ENCODE results near the gene CTPS2. TPM values are rescaled to one million over a fixed set of nuclear protein-coding genes. Genes with fewer than 3 reads are reported as not detected.

The CTPS2 gene
- total and polyA plus RNA-seq, 2 donors (not counting 3 experiments of a cell fraction or from before 2014, with no cell fraction given): 7.4 to 15.7 TPM

GRCh38 chrX:16589211-16589610 is 123.3 kb downstream of the CTPS2 start:
- BruUV-seq (replicated peaks): no TSS peak
- Histone ChIP-seq H3K9ac (replicated peaks; ENCODE audit: extremely low read depth, insufficient read depth, low read length) (no peak overlapping the region), H3K4me2 (ENCODE audit: insufficient read depth, low read length) (no peak overlapping the region), H3K4me1 (ENCODE audit: control insufficient read depth, extremely low read depth, insufficient read depth, low read length) (peaks cover 12% of the 10 kb centered on the region), H3K9me1 (replicated peaks; ENCODE audit: control insufficient read depth, extremely low read depth, insufficient read depth, low read length) (no peaks in the 10 kb centered on the region), H3K36me3 (ENCODE audit: control insufficient read depth in 2 of 2, extremely low read depth in 1 of 2, insufficient read depth in 2 of 2, low read length in 2 of 2) (no peaks in the 10 kb centered on the region), H4K20me1 (replicated peaks; ENCODE audit: control insufficient read depth, extremely low read depth, insufficient read depth, low read length) (no peaks in the 10 kb centered on the region), H3K79me2 (ENCODE audit: control insufficient read depth, insufficient read depth, low read length) (no peaks in the 10 kb centered on the region), H3K27me3 (ENCODE audit: control insufficient read depth in 2 of 2, insufficient read depth in 2 of 2, low read length in 2 of 2) (no peaks in the 10 kb centered on the region), H2AFZ (ENCODE audit: low read depth, low read length) (no peak overlapping the region), H3K4me3 (replicated peaks in 1 of 3; ENCODE audit: insufficient read depth in 1 of 3, low read depth in 1 of 3, low read length in 3 of 3) (no peak overlapping the region), H3K27ac (ENCODE audit: insufficient read depth, low read depth, low read length) (no peak overlapping the region), H3K9me3 (replicated peaks; ENCODE audit: control insufficient read depth, insufficient read depth, low read length) (no peaks in the 10 kb centered on the region)
- FAIRE-seq: peak; percentile 81
- ChIA-PET POLR2A (no interaction called here), CTCF (interaction anchor here (1.0 to 1.1 kb wide), 2 partner anchors 16 to 144 kb away, joined by 3 read pairs; no protein-coding TSS in a partner anchor)
- dilution Hi-C loops (cut with MboI; ENCODE audit: extremely low pct_ligation_motif_present, low sequenced_read_pairs) (no loop called here), intact Hi-C loops (cut with micrococcal nuclease) (loop anchor here (10.0 kb wide), 1 partner anchor 104 kb away; no protein-coding TSS in a partner anchor)
- TF ChIP-seq FOS (IDR thresholded peaks at IDR 0.05; ENCODE audit: borderline replicate concordance, insufficient read depth, low read length) (peak; percentile 29), EZH2 (IDR thresholded peaks at IDR 0.05; ENCODE audit: borderline replicate concordance, low read depth, low read length, severe bottlenecking) (no peak)
- TF ChIP-seq, protein P1, sequence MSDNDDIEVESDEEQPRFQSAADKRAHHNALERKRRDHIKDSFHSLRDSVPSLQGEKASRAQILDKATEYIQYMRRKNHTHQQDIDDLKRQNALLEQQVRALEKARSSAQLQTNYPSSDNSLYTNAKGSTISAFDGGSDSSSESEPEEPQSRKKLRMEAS (IDR thresholded peaks at IDR 0.05; ENCODE audit: insufficient read depth, insufficient read length): no peak
- peak; percentile 74 for DNase-seq (ENCODE audit: low read depth, low spot score)

GRCh38 chrX:16588266-16588665 is 124.2 kb downstream of the CTPS2 start:
- no peak for TF ChIP-seq POLR2AphosphoS5 (IDR thresholded peaks at IDR 0.05; ENCODE audit: insufficient read depth, low read depth, low read length)
- no peak for TF ChIP-seq POLR2A (IDR thresholded peaks at IDR 0.05; ENCODE audit: low read depth, low read length)
- no peak for TF ChIP-seq EZH2 (IDR thresholded peaks at IDR 0.05; ENCODE audit: borderline replicate concordance, low read depth, low read length, severe bottlenecking)
- no peak for TF ChIP-seq GATA2 (IDR thresholded peaks at IDR 0.05; ENCODE audit: insufficient read depth, insufficient read length, low read depth, low read length)
- dilution Hi-C loops (cut with MboI; ENCODE audit: extremely low pct_ligation_motif_present, low sequenced_read_pairs) (no loop called here), intact Hi-C loops (cut with micrococcal nuclease) (loop anchor here (10.0 kb wide), 1 partner anchor 103 kb away; no protein-coding TSS in a partner anchor)
- DNase-seq (ENCODE audit: low read depth, low spot score): no peak
- H3K4me1 ChIP-seq (ENCODE audit: control insufficient read depth, extremely low read depth, insufficient read depth, low read length): peaks cover 3% of the 10 kb centered on the region
- FAIRE-seq: no peak
- H3K4me3 ChIP-seq (replicated peaks in 1 of 3; ENCODE audit: insufficient read depth in 1 of 3, low read depth in 1 of 3, low read length in 3 of 3): no peak overlapping the region
- no peaks in the 10 kb centered on the region for H4K20me1 ChIP-seq (replicated peaks; ENCODE audit: control insufficient read depth, extremely low read depth, insufficient read depth, low read length)
- no peak overlapping the region for H3K27ac ChIP-seq (ENCODE audit: insufficient read depth, low read depth, low read length)
- BruUV-seq (replicated peaks): no TSS peak
- no peaks in the 10 kb centered on the region for H3K79me2 ChIP-seq (ENCODE audit: control insufficient read depth, insufficient read depth, low read length)
- H3K9me3 ChIP-seq (replicated peaks; ENCODE audit: control insufficient read depth, insufficient read depth, low read length): no peaks in the 10 kb centered on the region
- H3K36me3 ChIP-seq (ENCODE audit: control insufficient read depth in 2 of 2, extremely low read depth in 1 of 2, insufficient read depth in 2 of 2, low read length in 2 of 2): no peaks in the 10 kb centered on the region
- H2AFZ ChIP-seq (ENCODE audit: low read depth, low read length): no peak overlapping the region
- no peak overlapping the region for H3K9ac ChIP-seq (replicated peaks; ENCODE audit: extremely low read depth, insufficient read depth, low read length)
- H3K9me1 ChIP-seq (replicated peaks; ENCODE audit: control insufficient read depth, extremely low read depth, insufficient read depth, low read length): no peaks in the 10 kb centered on the region
- H3K27me3 ChIP-seq (ENCODE audit: control insufficient read depth in 2 of 2, insufficient read depth in 2 of 2, low read length in 2 of 2): no peaks in the 10 kb centered on the region
- ChIA-PET CTCF (no interaction called here), POLR2A (no interaction called here)
- H3K4me2 ChIP-seq (ENCODE audit: insufficient read depth, low read length): no peak overlapping the region

Measured in endothelial cell of umbilical vein (primary cell).